OCI-LY1 (cell line): Measurements from ENCODE around the gene SRD5A3.

Experiments used
- EZH2 ChIP-seq: fragments of 200-600 bp; sonication (generic), shearing (Covaris generic); IDR thresholded peaks from 2 replicates; pipeline ENCODE4 v1.8.0; 2017; ENCODE audit warnings: borderline replicate concordance, mixed run types, mild to moderate bottlenecking, antibody characterized with exemption, low read length, moderate library complexity, mixed read lengths
- TF ChIP-seq, protein P1 (sequence below): fragments of 200-600 bp; sonication (generic), shearing (Covaris generic); IDR thresholded peaks from 2 replicates; pipeline ENCODE4 v1.5.1; 2017; ENCODE audit warnings: mild to moderate bottlenecking, antibody characterized with exemption, low read length, moderate library complexity, mixed read lengths

DNA sequence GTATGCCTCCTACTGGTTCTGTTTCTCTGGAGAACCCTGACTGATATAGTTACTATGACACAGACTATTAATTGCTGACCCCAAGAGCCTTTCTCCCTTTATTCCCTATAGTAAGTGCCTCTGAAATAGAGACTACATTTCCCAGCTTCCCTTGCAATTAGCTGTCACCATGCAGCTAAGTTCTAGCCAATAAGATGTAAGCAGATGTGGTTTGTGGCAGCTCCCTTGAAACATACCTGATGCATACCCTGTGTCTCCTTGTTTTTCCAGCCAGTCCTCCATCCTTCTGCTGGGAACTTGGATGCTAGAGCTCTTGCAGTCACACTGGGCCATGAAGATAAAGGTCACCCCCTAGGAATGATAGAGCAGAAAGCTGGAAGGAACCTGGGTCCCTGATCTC, 40.0 kb downstream of the SRD5A3 start:
- TF ChIP-seq, protein P1, sequence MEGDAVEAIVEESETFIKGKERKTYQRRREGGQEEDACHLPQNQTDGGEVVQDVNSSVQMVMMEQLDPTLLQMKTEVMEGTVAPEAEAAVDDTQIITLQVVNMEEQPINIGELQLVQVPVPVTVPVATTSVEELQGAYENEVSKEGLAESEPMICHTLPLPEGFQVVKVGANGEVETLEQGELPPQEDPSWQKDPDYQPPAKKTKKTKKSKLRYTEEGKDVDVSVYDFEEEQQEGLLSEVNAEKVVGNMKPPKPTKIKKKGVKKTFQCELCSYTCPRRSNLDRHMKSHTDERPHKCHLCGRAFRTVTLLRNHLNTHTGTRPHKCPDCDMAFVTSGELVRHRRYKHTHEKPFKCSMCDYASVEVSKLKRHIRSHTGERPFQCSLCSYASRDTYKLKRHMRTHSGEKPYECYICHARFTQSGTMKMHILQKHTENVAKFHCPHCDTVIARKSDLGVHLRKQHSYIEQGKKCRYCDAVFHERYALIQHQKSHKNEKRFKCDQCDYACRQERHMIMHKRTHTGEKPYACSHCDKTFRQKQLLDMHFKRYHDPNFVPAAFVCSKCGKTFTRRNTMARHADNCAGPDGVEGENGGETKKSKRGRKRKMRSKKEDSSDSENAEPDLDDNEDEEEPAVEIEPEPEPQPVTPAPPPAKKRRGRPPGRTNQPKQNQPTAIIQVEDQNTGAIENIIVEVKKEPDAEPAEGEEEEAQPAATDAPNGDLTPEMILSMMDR = no peak
- TF ChIP-seq EZH2 = no peak
